Neural crest cell (in vitro differentiated cells): ENCODE data around the gene ADGRV1. TPM values are rescaled to one million over a fixed set of nuclear protein-coding genes. Genes with fewer than 3 reads are reported as not detected.

ENCODE experiments used
- DNase-seq: peaks from one replicate; pipeline ENCODE4 v3.0.0; 2021; ENCODE audit warnings: low read depth, mixed read lengths, low spot score
- H3K27ac Mint-ChIP-seq: one replicate; pipeline ENCODE4 v1.8.0; 2021; ENCODE audit warnings: mild to moderate bottlenecking, mixed read lengths; ENCODE audit not compliant: unreplicated experiment
- H3K27me3 Mint-ChIP-seq: 2 replicates; pipeline ENCODE4 v1.8.0; 2021; ENCODE audit warnings: low read depth, mild to moderate bottlenecking, mixed read lengths
- H3K36me3 Mint-ChIP-seq: 2 replicates; pipeline ENCODE4 v1.8.0; 2021; ENCODE audit warnings: low read depth, mild to moderate bottlenecking, mixed read lengths
- H3K4me1 Mint-ChIP-seq: 2 replicates; pipeline ENCODE4 v1.8.0; 2021; ENCODE audit warnings: mixed read lengths
- H3K4me3 Mint-ChIP-seq: one replicate; pipeline ENCODE4 v1.8.0; 2021; ENCODE audit warnings: mild to moderate bottlenecking, mixed read lengths
- H3K9me3 Mint-ChIP-seq: 2 replicates; pipeline ENCODE4 v1.8.0; 2021; ENCODE audit warnings: mixed read lengths
- CTCF ChIP-seq: fragments of 200-600 bp; sonication (generic); conservative IDR thresholded peaks from 2 replicates; pipeline ENCODE4 v1.5.0; 2021; ENCODE audit warnings: antibody characterized with exemption, mild to moderate bottlenecking
- total RNA-seq: library from RNA; stranded (reverse); gene quantifications from 2 replicates; pipeline ENCODE4 v1.2.1, GENCODE V29; 2021

The ADGRV1 gene
- total RNA-seq, 1 donor from 2014 or later = 43.4 TPM

DNA sequence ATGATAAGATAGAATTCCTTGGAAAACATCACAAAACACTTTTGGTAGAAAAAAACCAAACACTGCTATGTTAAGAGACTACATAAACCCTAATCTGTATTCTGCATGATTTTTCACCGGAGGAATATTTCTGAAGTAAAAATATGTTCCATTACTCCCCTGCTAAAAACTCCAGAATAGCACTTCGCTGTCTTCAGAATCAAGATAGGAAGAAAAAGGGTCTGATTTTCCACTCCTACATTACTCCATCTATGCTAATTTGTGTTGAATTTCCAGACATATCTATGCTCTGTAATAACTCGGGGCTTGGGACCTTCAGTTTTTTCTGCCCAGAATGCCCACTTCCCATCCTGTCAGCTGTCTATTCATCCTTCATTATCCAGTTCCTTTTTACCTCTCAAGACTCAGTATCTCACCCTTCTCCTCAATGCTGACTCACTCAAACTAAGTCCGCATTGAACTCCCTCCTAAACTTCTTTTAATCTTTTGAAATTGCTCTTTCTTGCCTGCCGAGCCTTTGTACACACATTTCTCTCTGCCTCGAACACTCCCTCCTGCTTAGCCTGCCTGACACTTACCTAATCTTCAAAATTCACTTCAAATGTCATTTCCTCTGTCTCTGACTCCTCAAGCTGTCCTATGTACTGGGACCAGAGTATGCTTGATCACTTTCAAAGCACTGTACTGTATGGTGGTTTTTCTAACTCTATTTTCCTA is 653.6 kb downstream of the ADGRV1 start:
- TF ChIP-seq CTCF = no peak
- no peaks in the 10 kb centered on the region for H3K4me1 Mint-ChIP-seq
- DNase-seq = no peak
- H3K36me3 Mint-ChIP-seq = no peaks in the 10 kb centered on the region
- no peak overlapping the region for H3K27ac Mint-ChIP-seq
- no peaks in the 10 kb centered on the region for H3K27me3 Mint-ChIP-seq
- no peaks in the 10 kb centered on the region for H3K9me3 Mint-ChIP-seq
- H3K4me3 Mint-ChIP-seq = no peak overlapping the region

DNA sequence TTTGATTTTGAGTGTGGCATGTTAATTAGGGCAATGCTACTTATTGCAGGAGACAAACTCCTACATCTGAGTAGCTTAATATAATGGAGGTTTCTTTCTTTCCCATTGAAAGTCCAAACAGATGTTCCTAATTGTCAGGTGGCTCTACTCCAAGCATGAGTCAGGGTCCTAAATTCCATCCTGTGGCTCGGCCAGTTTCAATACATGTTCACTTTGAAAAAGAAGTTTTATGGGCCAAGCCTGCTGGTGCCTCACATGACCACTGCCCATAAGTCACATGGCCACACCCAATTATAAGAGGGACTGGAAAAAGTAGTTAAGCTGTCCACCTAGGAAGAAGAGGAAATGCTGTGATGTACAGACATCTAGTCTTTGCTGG is 654.1 kb downstream of the ADGRV1 start:
- Mint-ChIP-seq H3K27ac (no peak overlapping the region), H3K4me1 (no peaks in the 10 kb centered on the region), H3K27me3 (no peaks in the 10 kb centered on the region), H3K36me3 (no peaks in the 10 kb centered on the region), H3K4me3 (no peak overlapping the region), H3K9me3 (no peaks in the 10 kb centered on the region)
- DNase-seq = no peak
- no peak for TF ChIP-seq CTCF

Other genes with a start within 250 kb of the ADGRV1 start
- 32.9 and 44.0 TPM in 2 replicates for gene CETN3, start 149.0 kb upstream of the ADGRV1 start, total RNA-seq
- gene MBLAC2, start 84.0 kb upstream of the ADGRV1 start, total RNA-seq = 6.6 and 7.3 TPM in 2 replicates
- 10.6 and 12.1 TPM in 2 replicates for gene POLR3G, start 83.9 kb upstream of the ADGRV1 start, total RNA-seq
- 12.0 and 12.1 TPM in 2 replicates for gene LYSMD3, start 29.2 kb upstream of the ADGRV1 start, total RNA-seq